CD4-positive, alpha-beta T cell treated with Interferon alpha-2 for 1 hour (primary cell): ENCODE results near the gene CPSF2.
A peak's percentile ranks its signal among the peaks of the same experiment; 100 is the strongest.
"Not testable (repeated sequence)": the region's sequence is repeated elsewhere in the genome, so short reads cannot be mapped to it uniquely, and the experiment has no call there.

Experiments used
- DNase-seq, 2 donors: peaks; one replicate each; pipeline ENCODE4 v3.0.0-alpha.2; 2020 to 2022

Gene CPSF2

DNA sequence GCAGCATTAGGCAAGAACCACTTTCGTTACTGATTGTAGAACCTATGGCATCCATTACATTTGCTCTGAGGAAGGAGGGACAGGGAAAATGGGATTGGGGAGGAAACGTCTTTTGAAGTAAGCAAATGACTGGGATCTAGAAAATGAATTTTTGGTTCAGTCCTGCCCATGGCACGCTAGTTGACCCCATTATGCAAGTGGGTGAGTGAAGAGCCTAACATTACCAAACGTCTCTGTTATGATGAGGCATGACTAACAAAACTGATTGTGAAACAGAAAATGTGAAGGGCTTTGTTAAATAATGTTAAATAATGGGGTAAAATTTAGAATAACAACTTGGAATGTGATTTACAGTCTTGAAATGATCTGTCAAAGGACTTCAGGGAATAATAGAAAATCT lies 38.9 kb downstream of the CPSF2 start:
- DNase-seq = peak in 1 of 2 donors; percentile 2

DNA sequence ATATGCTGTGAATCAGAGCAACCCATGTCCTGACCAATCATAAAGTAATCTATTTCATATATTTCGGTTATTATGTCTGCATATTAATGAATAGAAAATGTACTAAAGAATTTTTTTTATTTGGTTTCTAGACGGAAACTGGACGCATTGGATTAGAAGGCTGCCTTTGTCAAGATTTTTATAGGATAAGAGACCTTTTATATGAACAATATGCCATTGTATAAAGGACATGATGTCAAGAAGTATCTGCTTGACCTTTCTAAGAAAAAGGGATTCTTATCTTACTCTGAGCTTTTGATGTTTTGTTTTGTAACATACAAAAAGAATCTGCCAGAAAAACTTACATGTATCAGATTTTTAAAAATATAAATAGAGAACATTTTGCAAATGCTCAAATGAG lies 39.8 kb downstream of the CPSF2 start:
- no peak for DNase-seq

GRCh38 chr14:92164958-92165357 lies 43.2 kb downstream of the CPSF2 start:
- DNase-seq = no peak

DNA sequence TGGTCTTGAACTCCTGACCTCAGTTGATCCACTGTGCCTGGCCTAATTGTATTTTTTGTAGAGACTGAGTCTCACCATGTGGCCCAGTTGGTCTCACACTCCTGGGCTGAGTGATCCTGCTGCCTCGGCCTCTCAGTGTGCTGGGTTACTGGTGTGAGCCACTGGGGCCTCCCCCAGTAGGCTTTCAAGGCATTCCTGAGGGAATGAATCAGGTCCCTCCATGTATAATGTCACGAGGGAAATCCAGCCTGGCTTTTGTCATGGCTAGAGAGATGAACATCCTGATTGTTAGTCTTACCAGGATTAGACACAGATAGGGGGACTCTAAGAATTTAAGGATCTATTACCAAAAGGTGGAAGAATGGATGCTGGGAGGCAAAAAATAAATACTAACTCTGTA lies 51.9 kb downstream of the CPSF2 start:
- DNase-seq = no peak

- DNase-seq = no peak
Observed at GRCh38 chr14:92175811-92176210, 54.0 kb downstream of the CPSF2 start.

- no peak for DNase-seq
Observed at GRCh38 chr14:92176476-92176875, 54.7 kb downstream of the CPSF2 start.

DNA sequence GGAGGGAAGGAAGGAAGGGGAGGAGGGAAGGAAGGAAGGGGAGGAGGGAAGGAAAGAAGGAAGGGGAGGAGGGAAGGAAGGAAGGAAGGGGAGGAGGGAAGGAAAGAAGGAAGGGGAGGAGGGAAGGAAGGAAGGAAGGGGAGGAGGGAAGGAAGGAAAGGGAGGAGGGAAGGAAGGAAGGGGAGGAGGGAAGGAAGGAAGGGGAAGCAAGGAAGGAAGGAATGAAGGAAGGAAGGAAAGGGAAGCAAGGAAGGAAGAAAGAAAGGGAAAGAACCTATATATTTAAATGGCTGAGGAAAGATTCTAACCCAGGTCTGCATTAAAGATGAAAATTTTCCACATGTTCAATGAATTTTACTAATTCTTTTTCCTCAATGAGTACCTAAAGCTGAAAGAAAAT lies 57.4 kb downstream of the CPSF2 start:
- not testable (repeated sequence) for DNase-seq

GRCh38 chr14:92185559-92185958 lies 63.8 kb downstream of the CPSF2 start:
- no peak for DNase-seq

DNA sequence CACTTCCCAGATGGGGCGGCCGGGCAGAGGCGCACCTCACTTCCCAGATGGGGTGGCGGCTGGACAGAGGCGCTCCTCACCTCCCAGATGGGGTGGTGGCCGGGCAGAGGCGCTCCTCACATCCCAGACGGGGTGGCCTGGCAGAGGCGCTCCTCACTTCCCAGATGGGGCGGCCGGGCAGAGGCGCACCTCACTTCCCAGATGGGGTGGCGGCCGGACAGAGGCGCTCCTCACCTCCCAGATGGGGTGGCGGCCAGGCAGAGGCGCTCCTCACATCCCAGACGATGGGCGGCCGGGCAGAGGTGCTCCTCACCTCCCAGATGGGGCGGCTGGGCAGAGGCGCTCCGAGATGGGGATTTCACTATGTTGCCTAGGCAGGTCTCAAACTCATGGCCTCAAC lies 65.8 kb downstream of the CPSF2 start:
- DNase-seq = not testable (repeated sequence)

GRCh38 chr14:92190768-92191167 lies 69.0 kb downstream of the CPSF2 start:
- no peak for DNase-seq

- no peak for DNase-seq
Observed at GRCh38 chr14:92198804-92199203, 77.0 kb downstream of the CPSF2 start.

DNA sequence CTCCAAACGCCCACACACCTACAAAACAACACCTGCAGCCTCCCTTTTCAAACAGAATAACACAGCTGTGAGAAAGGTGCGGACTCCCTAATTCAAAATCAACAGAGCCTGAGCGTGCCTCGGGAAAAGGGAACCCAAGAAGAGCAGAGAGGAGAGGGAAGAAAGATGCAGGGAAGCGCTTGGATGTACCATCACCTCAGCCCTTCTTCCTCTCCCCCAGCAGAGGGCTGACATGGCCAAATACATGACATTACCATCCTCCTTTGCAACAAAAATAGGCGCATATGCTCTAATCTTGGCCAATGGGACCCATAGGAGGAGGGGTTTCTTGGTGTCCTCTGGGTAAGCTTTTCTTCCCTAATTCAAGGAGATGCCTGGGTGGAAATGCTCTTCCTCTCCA lies 78.0 kb downstream of the CPSF2 start:
- no peak for DNase-seq

GRCh38 chr14:92203116-92203515 lies 81.3 kb downstream of the CPSF2 start:
- no peak for DNase-seq

DNA sequence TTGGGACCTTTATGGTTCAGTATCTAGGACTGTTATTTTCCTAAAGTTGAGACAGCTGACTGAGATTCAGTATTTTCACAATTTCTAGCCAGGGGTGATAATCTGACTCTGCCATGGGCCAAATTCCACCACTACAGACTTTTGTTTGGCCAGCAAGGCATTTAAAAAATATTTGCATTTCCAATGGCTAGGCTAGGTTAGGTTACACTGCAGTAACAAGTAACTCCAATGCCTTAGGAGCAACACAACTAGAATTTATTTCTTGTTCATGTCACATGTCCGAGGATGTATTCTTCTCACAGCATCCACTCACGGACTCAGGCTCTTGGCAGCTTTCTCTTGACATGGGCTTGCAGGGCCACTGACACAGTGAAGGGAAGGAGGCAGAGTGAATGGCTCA lies 83.0 kb downstream of the CPSF2 start:
- DNase-seq = no peak

- no peak for DNase-seq
Observed at GRCh38 chr14:92207012-92207927, 85.5 kb downstream of the CPSF2 start.

DNA sequence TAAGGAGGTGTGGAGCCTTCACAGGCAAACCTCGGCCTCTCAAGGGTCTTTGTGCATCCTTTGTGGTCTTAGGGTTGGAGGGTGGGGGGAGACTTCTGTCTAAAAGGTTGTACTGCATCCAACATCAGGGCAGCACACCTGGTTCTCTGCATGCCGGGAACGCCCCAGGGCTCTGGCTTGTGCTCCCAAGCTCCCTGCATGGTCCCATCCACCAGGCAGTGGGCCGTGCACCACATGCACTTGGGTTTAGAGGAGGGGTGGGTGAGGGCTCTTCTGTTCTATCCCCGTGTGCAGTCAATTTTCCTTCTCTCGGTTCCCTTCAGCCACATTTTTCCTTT lies 86.1 kb downstream of the CPSF2 start:
- no peak for DNase-seq

- no peak for DNase-seq
Observed at GRCh38 chr14:92209141-92209540, 87.4 kb downstream of the CPSF2 start.

DNA sequence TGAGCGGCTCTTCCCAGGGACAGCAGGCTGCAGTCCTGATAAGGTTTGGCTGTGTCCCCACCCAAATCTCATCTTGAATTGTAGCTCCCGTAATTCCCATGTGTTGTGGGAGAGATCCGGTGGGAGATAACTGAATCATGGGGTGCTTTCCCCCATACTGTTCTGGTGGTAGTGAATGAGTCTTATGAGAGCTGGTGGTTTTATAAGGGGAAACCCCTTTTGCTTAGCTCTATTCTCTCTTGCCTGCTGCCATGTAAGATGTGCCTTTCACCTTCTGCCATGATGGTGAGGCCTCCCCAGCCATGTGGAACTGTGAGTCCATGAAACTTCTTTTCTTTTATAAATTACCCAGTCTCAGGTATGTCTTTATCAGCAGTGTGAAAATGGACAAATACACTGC lies 91.4 kb downstream of the CPSF2 start:
- not testable (repeated sequence) for DNase-seq

GRCh38 chr14:92215579-92215978 lies 93.8 kb downstream of the CPSF2 start:
- peak in 1 of 2 donors; percentile 42 for DNase-seq

DNA sequence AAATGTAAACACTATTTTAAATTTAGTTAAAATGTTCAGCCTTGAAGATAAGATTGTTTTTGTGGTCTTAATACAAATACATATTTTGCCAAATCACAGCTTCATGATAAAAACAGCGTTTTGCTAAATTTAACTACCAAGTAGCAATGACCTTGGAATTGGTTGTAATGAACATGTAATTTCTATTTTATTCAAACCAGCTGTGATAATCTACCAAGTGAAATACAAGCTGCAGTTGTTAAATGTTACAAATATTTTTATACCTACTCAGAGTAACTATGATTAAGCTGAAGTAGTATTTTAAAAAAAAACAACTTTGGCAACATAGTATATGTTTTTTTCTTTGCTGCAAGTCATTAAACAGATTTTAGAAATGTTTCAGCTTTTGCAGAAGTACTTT lies 96.2 kb downstream of the CPSF2 start:
- DNase-seq = no peak
